ENCODE results near the gene TNFSF8.

The TNFSF8 gene

GRCh38 chr9:114855488-114855887, 74.9 kb downstream of the TNFSF8 start:
- DNase-seq (ENCODE audit: low read depth, low spot score), result no peak
- Histone ChIP-seq H3K36me3 (ENCODE audit: control insufficient read depth, insufficient read depth, low read length) (no peaks in the 10 kb centered on the region), H3K4me3 (ENCODE audit: low read length) (no peak overlapping the region), H3K27me3 (ENCODE audit: control insufficient read depth, insufficient read depth, low read length) (no peaks in the 10 kb centered on the region), H3K27ac (ENCODE audit: low read length) (no peak overlapping the region), H3K9me3 (ENCODE audit: control insufficient read depth, insufficient read depth, low read length) (no peaks in the 10 kb centered on the region), H3K4me1 (ENCODE audit: control insufficient read depth, insufficient read depth, low read length) (no peaks in the 10 kb centered on the region)
- WGBS (ENCODE audit: insufficient coverage, insufficient read length), result no CpG with 5 or more reads among the region's 2 CpGs

- Histone ChIP-seq H3K4me3 (ENCODE audit: low read length) (no peak overlapping the region), H3K27ac (ENCODE audit: low read length) (no peak overlapping the region), H3K9me3 (ENCODE audit: control insufficient read depth, insufficient read depth, low read length) (no peaks in the 10 kb centered on the region), H3K36me3 (ENCODE audit: control insufficient read depth, insufficient read depth, low read length) (no peaks in the 10 kb centered on the region), H3K4me1 (ENCODE audit: control insufficient read depth, insufficient read depth, low read length) (no peaks in the 10 kb centered on the region), H3K27me3 (ENCODE audit: control insufficient read depth, insufficient read depth, low read length) (no peaks in the 10 kb centered on the region)
- no peak for DNase-seq (ENCODE audit: low read depth, low spot score)
- no CpG with 5 or more reads among the region's 7 CpGs for WGBS (ENCODE audit: insufficient coverage, insufficient read length)
These were observed 75.5 kb downstream of the TNFSF8 start for GRCh38 chr9:114854736-114855355.

GRCh38 chr9:114853071-114853855, 77.1 kb downstream of the TNFSF8 start:
- no peaks in the 10 kb centered on the region for H3K4me1 ChIP-seq (ENCODE audit: control insufficient read depth, insufficient read depth, low read length)
- H3K27ac ChIP-seq (ENCODE audit: low read length), result no peak overlapping the region
- no peaks in the 10 kb centered on the region for H3K9me3 ChIP-seq (ENCODE audit: control insufficient read depth, insufficient read depth, low read length)
- WGBS (ENCODE audit: insufficient coverage, insufficient read length), result no CpG with 5 or more reads among the region's 3 CpGs
- no peak for DNase-seq (ENCODE audit: low read depth, low spot score)
- no peaks in the 10 kb centered on the region for H3K36me3 ChIP-seq (ENCODE audit: control insufficient read depth, insufficient read depth, low read length)
- no peak overlapping the region for H3K4me3 ChIP-seq (ENCODE audit: low read length)
- H3K27me3 ChIP-seq (ENCODE audit: control insufficient read depth, insufficient read depth, low read length), result no peaks in the 10 kb centered on the region

- DNase-seq (ENCODE audit: low read depth, low spot score), result no peak
- Histone ChIP-seq H3K4me3 (ENCODE audit: low read length) (no peak overlapping the region), H3K27me3 (ENCODE audit: control insufficient read depth, insufficient read depth, low read length) (no peaks in the 10 kb centered on the region; the same call in 1 of the 2 replicates), H3K4me1 (ENCODE audit: control insufficient read depth, insufficient read depth, low read length) (no peaks in the 10 kb centered on the region), H3K36me3 (ENCODE audit: control insufficient read depth, insufficient read depth, low read length) (no peaks in the 10 kb centered on the region), H3K9me3 (ENCODE audit: control insufficient read depth, insufficient read depth, low read length) (no peaks in the 10 kb centered on the region), H3K27ac (ENCODE audit: low read length) (no peak overlapping the region)
- no CpG with 5 or more reads among the region's 4 CpGs for WGBS (ENCODE audit: insufficient coverage, insufficient read length)
These were observed 78.3 kb downstream of the TNFSF8 start for GRCh38 chr9:114852050-114852594.

GRCh38 chr9:114851306-114851705, 79.1 kb downstream of the TNFSF8 start:
- H3K27me3 ChIP-seq (ENCODE audit: control insufficient read depth, insufficient read depth, low read length), result no peaks in the 10 kb centered on the region; the same call in 1 of the 2 replicates
- H3K36me3 ChIP-seq (ENCODE audit: control insufficient read depth, insufficient read depth, low read length), result no peaks in the 10 kb centered on the region
- no peak overlapping the region for H3K4me3 ChIP-seq (ENCODE audit: low read length)
- DNase-seq (ENCODE audit: low read depth, low spot score), result no peak
- no peaks in the 10 kb centered on the region for H3K4me1 ChIP-seq (ENCODE audit: control insufficient read depth, insufficient read depth, low read length)
- no peak overlapping the region for H3K27ac ChIP-seq (ENCODE audit: low read length)
- no peaks in the 10 kb centered on the region for H3K9me3 ChIP-seq (ENCODE audit: control insufficient read depth, insufficient read depth, low read length)
- WGBS (ENCODE audit: insufficient coverage, insufficient read length), result no CpG with 5 or more reads among the region's 3 CpGs

Data from iPS DF 6.9 (cell line).